Testis (tissue), 3 donors: ENCODE measurements around the gene ADGRF3. TPM values are rescaled to one million over a fixed set of nuclear protein-coding genes. Genes with fewer than 3 reads are reported as not detected.

ENCODE experiments used
- DNase-seq: peaks from one replicate; pipeline ENCODE4 v3.0.0-alpha.2; 2019
- H3K27ac ChIP-seq, 2 donors: fragments of 200-600 bp; sonication (generic); one replicate each; pipeline ENCODE4 v1.5.1; 2019
- H3K27me3 ChIP-seq: fragments of 200-600 bp; sonication (generic); one replicate; pipeline ENCODE4 v1.5.1; 2019
- H3K36me3 ChIP-seq: fragments of 200-600 bp; sonication (generic); one replicate; pipeline ENCODE4 v1.5.1; 2017; ENCODE audit warnings: low read depth; ENCODE audit errors: missing control alignments
- H3K4me1 ChIP-seq: fragments of 200-600 bp; sonication (generic); one replicate; pipeline ENCODE4 v1.5.1; 2019
- H3K4me3 ChIP-seq, 2 donors: fragments of 200-600 bp; sonication (generic); one replicate each; pipeline ENCODE4 v1.5.1; 2017 to 2019
- H3K9me3 ChIP-seq: fragments of 200-600 bp; sonication (generic); one replicate; pipeline ENCODE4 v1.5.1; 2017
- CTCF ChIP-seq, 3 experiments: fragments of 450-650 bp in 2 of 3; fragments of 200-600 bp in 1 of 3; sonication (generic) in 1 of 3; IDR thresholded peaks; one replicate each; pipeline ENCODE4 v1.5.1; 2016 to 2019; ENCODE audit warnings: antibody characterized with exemption in 3 of 3, mild to moderate bottlenecking in 2 of 3, moderate library complexity in 1 of 3
- POLR2A ChIP-seq: fragments of 450-650 bp; IDR thresholded peaks from one replicate; pipeline ENCODE4 v1.6.1; 2017; ENCODE audit warnings: antibody characterized with exemption, mild to moderate bottlenecking, moderate library complexity
- WGBS, 2 donors: methylation state at CpG; one replicate each; pipeline ENCODE4 v1.1.5; 2018; 5-methylcytosine and 5-hydroxymethylcytosine counted together
- intact Hi-C: fragments of 100-400 bp; cut with DNase I; formaldehyde crosslinking; loops from one replicate; pipeline ENCODE4 v1.15.1; 2023; ENCODE audit warnings: low total_unique reads
- polyA plus RNA-seq: library from polyadenylated mRNA; stranded (reverse); fragments of 350-450 nt; fragmentation: Illumina TruSeq; extraction: RNeasy Lipid Tissue Mini Kit (QIAGEN cat#74804); gene quantifications from one replicate; pipeline ENCODE4 v1.2.3, GENCODE V29; 2014; ENCODE audit warnings: low read depth, low replicate concordance; ENCODE audit not compliant: insufficient read depth
- total RNA-seq, 2 donors: library from RNA; depleted of rRNA; stranded (reverse); fragments of >200 nt; gene quantifications; one replicate each; pipeline ENCODE4 v1.2.3, GENCODE V29; 2016

The ADGRF3 gene
- total and polyA plus RNA-seq, 3 donors from 2014 or later = 1.0 to 2.2 (median 1.6) TPM

GRCh38 chr2:26298286-26298637, 48.3 kb downstream of the ADGRF3 start:
- no peak for DNase-seq
- Histone ChIP-seq H3K4me3 (peak overlapping the region; percentile 39 to 60), H3K36me3 (no peaks in the 10 kb centered on the region), H3K9me3 (no peaks in the 10 kb centered on the region), H3K4me1 (peaks cover 8% of the 10 kb centered on the region), H3K27ac (peak overlapping the region; percentile 79 to 84), H3K27me3 (no peaks in the 10 kb centered on the region)
- WGBS, 2 donors = 13 to 20% methylated on average over 17 of the region's 17 CpGs
- TF ChIP-seq CTCF (IDR thresholded peaks at IDR 0.05) = no peak
- TF ChIP-seq POLR2A = no peak
- intact Hi-C loops = no loop called here

- Histone ChIP-seq H3K4me1 (peaks cover 8% of the 10 kb centered on the region), H3K9me3 (no peaks in the 10 kb centered on the region), H3K27me3 (no peaks in the 10 kb centered on the region), H3K27ac (no peak overlapping the region), H3K36me3 (no peaks in the 10 kb centered on the region), H3K4me3 (no peak overlapping the region)
- TF ChIP-seq CTCF (IDR thresholded peaks at IDR 0.05) (no peak), POLR2A (no peak)
- intact Hi-C loops = no loop called here
- WGBS, 2 donors = 59 to 74% methylated on average over 3 of the region's 3 CpGs
- no peak for DNase-seq
Observed at GRCh38 chr2:26297061-26297460, 49.5 kb downstream of the ADGRF3 start.

GRCh38 chr2:26295511-26295910, 51.1 kb downstream of the ADGRF3 start:
- no peak for DNase-seq
- no peaks in the 10 kb centered on the region for H3K36me3 ChIP-seq
- no peak for TF ChIP-seq POLR2A
- TF ChIP-seq CTCF (IDR thresholded peaks at IDR 0.05) = no peak
- WGBS, 2 donors = 52 to 59% methylated on average over 1 of the region's 1 CpG
- H3K27me3 ChIP-seq = no peaks in the 10 kb centered on the region
- H3K4me1 ChIP-seq = peaks cover 8% of the 10 kb centered on the region
- no peaks in the 10 kb centered on the region for H3K9me3 ChIP-seq
- intact Hi-C loops = no loop called here
- no peak overlapping the region for H3K4me3 ChIP-seq
- no peak overlapping the region for H3K27ac ChIP-seq

- Histone ChIP-seq H3K9me3 (no peaks in the 10 kb centered on the region), H3K27me3 (no peaks in the 10 kb centered on the region), H3K36me3 (no peaks in the 10 kb centered on the region), H3K27ac (no peak overlapping the region), H3K4me1 (no peaks in the 10 kb centered on the region), H3K4me3 (no peak overlapping the region)
- TF ChIP-seq CTCF (IDR thresholded peaks at IDR 0.05) (no peak), POLR2A (no peak)
- intact Hi-C loops = no loop called here
- no peak for DNase-seq
- 56 to 66% methylated on average over 6 of the region's 6 CpGs for WGBS, 2 donors
Observed at GRCh38 chr2:26292646-26293045, 53.9 kb downstream of the ADGRF3 start.

GRCh38 chr2:26290001-26290400, 56.6 kb downstream of the ADGRF3 start:
- no peaks in the 10 kb centered on the region for H3K36me3 ChIP-seq
- no peak overlapping the region for H3K4me3 ChIP-seq
- H3K27me3 ChIP-seq = no peaks in the 10 kb centered on the region
- TF ChIP-seq CTCF (IDR thresholded peaks at IDR 0.05) = no peak
- TF ChIP-seq POLR2A = no peak
- no peaks in the 10 kb centered on the region for H3K9me3 ChIP-seq
- no peaks in the 10 kb centered on the region for H3K4me1 ChIP-seq
- 58 to 62% methylated on average over 1 of the region's 1 CpG for WGBS, 2 donors
- intact Hi-C loops = no loop called here
- no peak for DNase-seq
- H3K27ac ChIP-seq = no peak overlapping the region
